HFF-Myc (cell line): ENCODE results near the gene HDAC7.

Experiments used
- DNase-seq: peaks from one replicate; pipeline ENCODE4 v3.0.0-alpha.2; 2011; ENCODE audit warnings: low read depth; ENCODE audit errors: extremely low read depth
- H3K4me3 ChIP-seq: replicated peaks from 2 replicates; pipeline ENCODE4 v1.5.1; 2011; ENCODE audit warnings: low read depth, mild to moderate bottlenecking, control low read depth, low read length
- TF ChIP-seq, protein P1 (sequence below): IDR thresholded peaks from 2 replicates; pipeline ENCODE4 v1.5.1; 2012; ENCODE audit warnings: mild to moderate bottlenecking, low read depth, low read length, control low read depth; ENCODE audit errors: missing control alignments

HDAC7 gene

DNA sequence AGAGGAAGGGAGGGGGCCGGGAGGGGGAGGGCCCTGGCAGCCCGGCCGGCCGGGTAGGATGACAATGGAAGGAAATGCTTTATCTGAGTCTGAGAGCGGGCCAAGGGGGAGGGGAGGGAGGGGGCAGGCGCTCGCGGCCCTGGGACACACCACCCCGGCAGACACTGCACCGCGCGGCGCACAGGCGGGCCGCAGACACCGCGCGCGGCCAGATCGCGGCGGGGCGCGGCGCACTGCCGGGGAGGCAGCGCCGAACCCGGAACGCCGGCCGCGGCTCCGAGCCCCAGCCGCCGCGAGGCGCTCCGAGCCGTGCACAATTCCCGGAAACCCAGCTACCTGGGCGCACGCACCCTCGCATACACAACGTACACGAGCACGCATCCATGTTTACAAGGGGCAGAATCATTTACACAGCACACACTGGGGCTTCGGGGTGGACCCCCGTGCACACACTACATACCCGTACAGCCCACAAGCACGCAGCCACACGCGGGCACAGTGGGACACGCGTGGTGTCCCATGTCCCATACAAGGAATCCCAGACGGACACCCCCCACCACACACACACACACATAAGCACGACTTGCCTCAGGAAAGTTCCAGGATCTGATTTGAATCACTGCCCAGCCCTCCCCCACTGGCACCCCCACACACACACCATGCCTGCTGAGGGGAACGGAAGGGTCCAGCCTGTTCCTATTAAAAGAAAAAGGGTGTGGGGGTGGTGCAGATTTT lies at the start of gene HDAC7:
Gene HDAC7, minus strand, starts transcription at position 8 of the 735 bp plus-strand sequence. CDS start 118 bp downstream, outside the sequence.
- TF ChIP-seq, protein P1, sequence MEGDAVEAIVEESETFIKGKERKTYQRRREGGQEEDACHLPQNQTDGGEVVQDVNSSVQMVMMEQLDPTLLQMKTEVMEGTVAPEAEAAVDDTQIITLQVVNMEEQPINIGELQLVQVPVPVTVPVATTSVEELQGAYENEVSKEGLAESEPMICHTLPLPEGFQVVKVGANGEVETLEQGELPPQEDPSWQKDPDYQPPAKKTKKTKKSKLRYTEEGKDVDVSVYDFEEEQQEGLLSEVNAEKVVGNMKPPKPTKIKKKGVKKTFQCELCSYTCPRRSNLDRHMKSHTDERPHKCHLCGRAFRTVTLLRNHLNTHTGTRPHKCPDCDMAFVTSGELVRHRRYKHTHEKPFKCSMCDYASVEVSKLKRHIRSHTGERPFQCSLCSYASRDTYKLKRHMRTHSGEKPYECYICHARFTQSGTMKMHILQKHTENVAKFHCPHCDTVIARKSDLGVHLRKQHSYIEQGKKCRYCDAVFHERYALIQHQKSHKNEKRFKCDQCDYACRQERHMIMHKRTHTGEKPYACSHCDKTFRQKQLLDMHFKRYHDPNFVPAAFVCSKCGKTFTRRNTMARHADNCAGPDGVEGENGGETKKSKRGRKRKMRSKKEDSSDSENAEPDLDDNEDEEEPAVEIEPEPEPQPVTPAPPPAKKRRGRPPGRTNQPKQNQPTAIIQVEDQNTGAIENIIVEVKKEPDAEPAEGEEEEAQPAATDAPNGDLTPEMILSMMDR = no peak
- no peak for DNase-seq

DNA sequence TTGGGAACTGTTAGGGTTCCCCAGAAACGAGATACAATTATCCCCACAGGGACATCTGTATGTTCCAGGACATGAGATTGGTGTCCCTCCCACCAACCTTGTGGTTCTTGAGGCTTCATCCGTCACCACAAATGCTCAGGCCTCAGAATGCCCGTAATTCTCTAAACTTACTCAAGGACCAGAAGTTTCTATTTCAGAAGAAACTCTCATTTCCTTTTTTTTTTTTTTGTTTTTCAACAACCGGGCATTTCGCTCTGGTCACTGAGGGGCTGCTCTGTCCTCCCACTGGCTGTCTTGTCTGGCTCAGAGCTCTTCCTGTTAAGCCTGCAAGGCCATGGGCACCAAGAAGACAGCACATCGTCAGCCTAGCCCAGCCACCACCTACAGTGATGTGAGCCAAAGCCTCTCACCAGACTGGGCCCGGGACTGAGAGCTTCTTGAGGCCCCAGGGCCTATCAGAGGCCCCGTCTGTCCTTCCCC lies 48.9 kb upstream of the HDAC7 start:
- no peak overlapping the region for H3K4me3 ChIP-seq
- TF ChIP-seq, protein P1 = no peak
- DNase-seq = no peak

More for the DNA sequence above, at the start of gene HDAC7:
- peak within 1 kb of the TSS; percentile 91 for H3K4me3 ChIP-seq

DNA sequence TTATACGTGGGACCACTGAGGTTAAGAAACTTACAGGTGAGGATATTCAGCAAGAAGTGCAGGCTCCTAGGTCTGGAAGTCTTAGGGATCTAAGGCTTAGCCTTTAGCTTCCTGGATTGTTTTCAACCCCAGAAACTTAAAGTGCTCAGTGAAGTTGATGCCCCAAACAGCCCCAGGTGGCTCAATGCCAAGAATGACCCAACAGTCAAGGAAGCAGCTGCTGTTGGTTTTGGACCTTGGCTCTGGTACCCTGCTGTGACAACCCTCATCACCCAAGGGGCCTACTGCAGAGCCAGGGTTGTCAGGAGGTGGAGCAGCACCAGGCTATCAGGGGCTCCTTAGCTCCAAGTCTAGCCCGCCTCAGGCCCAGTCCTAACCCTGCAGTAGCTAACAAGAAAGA lies 48.3 kb upstream of the HDAC7 start:
- no peak overlapping the region for H3K4me3 ChIP-seq
- TF ChIP-seq, protein P1 = no peak
- no peak for DNase-seq

DNA sequence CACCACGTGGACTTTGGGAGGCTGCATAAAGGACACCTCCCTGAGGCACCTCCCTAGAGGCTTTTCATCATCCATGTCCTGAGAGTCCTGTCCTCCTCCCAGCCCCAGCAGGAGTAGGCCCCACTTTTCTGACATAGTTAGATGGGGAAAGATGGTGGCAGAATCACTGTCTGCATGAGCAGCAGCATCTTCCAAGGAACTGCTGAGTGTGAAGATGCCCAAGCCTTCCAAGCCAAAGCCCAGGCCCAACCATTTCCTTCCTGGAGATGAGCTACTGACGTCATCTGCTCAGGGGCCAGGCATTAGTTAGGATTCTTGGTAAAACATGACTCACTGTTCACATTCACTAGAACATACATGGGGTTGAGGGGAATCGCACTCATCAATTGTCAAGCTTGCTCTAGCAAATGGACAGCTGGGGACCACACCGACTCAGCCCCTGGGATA lies 47.8 kb upstream of the HDAC7 start:
- DNase-seq = peak; percentile 54
- H3K4me3 ChIP-seq = no peak overlapping the region
- TF ChIP-seq, protein P1 = no peak

DNA sequence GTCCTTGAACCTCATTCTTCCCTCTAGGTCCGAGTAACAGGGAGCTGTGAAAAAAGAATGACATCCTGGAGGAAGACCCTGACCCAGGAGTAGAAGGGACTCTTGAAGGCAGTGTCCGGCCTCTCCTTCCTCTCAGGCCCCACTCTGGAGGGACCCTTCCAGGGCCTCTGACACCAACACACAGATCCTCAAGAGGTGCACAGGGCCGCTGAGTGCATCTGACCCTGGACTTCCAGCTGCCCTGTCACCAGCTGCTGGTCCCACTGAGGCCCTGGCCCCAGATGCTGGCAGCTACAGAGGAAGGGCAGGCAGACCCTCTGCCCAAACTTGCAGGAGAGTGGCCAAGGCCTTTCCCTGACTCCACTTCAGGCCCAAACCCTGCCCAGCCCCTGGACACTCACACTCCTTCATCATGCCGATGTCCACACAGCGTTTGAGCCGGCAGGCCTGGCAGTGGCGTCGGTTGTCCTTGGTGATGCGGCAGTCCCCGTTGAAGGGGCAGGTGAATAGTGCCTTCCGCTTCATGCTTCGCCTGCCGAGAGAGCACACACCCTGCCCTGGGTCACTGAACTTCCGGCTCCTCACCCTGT lies 45.0 kb upstream of the HDAC7 start:
- no peak for DNase-seq
- H3K4me3 ChIP-seq = no peak overlapping the region
- TF ChIP-seq, protein P1 = no peak

DNA sequence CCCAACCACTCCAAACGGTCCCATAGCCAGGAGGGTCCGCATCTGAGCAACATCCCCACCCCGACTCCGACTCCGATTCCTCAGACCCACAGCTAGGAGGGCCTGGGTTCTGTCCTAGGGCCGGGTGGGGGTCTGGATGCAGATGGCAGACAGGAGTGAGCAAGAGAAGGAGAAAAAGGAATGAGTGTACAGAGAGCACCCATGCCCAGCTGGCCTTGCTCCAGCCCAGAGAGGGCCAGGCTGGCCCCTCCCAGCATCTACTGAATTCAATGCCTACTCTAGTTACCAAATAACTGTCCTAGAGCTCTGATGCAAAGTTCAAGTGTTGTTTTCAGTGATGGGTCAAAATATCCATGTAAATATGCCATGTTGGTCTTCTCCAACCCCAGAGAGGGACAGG lies 44.3 kb upstream of the HDAC7 start:
- no peak overlapping the region for H3K4me3 ChIP-seq

More for the DNA sequence above, 44.3 kb upstream of the HDAC7 start:
- DNase-seq = no peak
- TF ChIP-seq, protein P1 = no peak
